Measurements from ENCODE around the gene DCDC2.

The DCDC2 gene

DNA sequence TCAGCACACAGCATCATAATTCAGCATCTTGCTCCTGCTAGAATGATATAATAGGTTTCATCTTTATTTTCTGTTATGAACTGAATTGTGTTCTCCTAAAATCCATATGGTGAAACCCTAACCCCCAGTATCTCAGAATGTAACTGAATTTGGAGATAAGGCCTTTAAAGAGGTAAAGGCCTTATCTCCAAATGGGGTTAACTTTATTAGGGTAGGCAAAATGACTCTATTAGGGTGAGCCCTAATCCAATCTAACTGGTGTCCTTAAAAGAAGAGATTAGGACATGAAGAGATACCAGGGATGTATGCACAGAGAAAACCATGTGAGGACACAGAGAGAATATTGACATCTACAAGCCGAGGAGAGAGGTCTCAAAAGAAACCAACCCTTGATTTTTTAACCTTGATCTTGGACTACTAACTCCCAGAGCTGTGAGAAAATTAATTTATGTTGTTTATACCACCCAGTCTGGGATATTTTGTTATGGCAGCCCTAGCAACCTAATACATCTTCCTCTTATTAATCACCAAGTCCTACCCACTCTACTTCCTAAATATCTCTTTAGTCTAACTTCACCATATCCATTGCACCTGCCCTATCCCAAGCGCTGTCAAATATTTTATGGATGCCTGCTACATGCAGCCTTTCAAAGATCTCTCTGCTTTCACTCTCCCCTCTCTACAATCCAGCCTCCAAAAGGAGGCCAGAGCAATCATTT, 36.4 kb upstream of the DCDC2 start:
- TF ChIP-seq, protein P1, sequence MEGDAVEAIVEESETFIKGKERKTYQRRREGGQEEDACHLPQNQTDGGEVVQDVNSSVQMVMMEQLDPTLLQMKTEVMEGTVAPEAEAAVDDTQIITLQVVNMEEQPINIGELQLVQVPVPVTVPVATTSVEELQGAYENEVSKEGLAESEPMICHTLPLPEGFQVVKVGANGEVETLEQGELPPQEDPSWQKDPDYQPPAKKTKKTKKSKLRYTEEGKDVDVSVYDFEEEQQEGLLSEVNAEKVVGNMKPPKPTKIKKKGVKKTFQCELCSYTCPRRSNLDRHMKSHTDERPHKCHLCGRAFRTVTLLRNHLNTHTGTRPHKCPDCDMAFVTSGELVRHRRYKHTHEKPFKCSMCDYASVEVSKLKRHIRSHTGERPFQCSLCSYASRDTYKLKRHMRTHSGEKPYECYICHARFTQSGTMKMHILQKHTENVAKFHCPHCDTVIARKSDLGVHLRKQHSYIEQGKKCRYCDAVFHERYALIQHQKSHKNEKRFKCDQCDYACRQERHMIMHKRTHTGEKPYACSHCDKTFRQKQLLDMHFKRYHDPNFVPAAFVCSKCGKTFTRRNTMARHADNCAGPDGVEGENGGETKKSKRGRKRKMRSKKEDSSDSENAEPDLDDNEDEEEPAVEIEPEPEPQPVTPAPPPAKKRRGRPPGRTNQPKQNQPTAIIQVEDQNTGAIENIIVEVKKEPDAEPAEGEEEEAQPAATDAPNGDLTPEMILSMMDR (IDR thresholded peaks at IDR 0.05; ENCODE audit: borderline replicate concordance, extremely low read depth, low read length, poor library complexity, severe bottlenecking), result no peak
- TF ChIP-seq EZH2 (IDR thresholded peaks at IDR 0.05; ENCODE audit: borderline replicate concordance, low read depth, low read length, severe bottlenecking), result no peak
- Histone ChIP-seq H3K9me3 (ENCODE audit: insufficient read depth, low read length, severe bottlenecking) (peaks cover 8% of the 10 kb centered on the region), H3K79me2 (ENCODE audit: insufficient read depth, low read length) (no peaks in the 10 kb centered on the region), H4K20me1 (ENCODE audit: insufficient read depth, low read length) (no peaks in the 10 kb centered on the region), H3K27me3 (ENCODE audit: insufficient read depth, low read length, poor library complexity) (peaks cover 4% of the 10 kb centered on the region), H3K4me1 (ENCODE audit: insufficient read depth, low read length) (no peaks in the 10 kb centered on the region), H3K4me3 (ENCODE audit: low read depth in 1 of 2, low read length in 2 of 2) (no peak overlapping the region), H2AFZ (ENCODE audit: low read depth, low read length) (no peak overlapping the region), H3K36me3 (ENCODE audit: insufficient read depth, low read length) (no peaks in the 10 kb centered on the region), H3K9ac (ENCODE audit: low read depth, low read length) (no peak overlapping the region), H3K4me2 (ENCODE audit: insufficient read depth, low read length) (no peak overlapping the region), H3K27ac (ENCODE audit: low read length) (no peak overlapping the region)
- ATAC-seq (ENCODE audit: insufficient read depth, low read depth) (no peak), DNase-seq (no peak)

DNA sequence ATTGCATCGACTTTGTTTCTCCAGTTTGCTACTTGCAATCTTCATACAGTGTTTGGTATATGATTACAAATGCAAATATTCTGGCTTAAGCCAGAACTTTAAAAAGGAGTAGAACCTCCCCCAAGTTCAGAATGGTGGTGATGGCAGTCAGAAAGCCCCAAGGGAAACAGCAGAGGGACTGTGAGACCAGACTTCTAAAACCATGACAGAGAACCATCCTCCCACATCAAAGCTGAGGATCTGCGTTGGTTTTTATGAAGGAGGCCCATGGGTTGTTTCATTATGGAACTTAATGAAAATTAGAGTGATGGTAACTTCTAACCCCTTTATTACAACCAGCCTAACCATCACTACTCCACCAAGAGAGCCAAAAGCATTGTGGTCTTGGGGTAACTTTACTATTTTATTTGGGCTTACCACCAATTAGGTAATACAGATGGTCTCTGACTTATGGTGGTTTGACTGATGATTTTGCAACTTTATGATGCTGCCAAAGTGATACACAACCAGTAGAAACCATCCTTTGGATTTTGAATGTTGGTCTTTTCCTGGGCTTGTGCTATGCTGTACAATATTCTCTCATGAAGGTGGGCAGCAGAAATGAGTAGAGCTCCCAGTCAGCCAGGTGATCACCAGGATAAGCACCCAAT, 34.0 kb upstream of the DCDC2 start:
- Histone ChIP-seq H4K20me1 (ENCODE audit: insufficient read depth, low read length) (no peaks in the 10 kb centered on the region), H3K79me2 (ENCODE audit: insufficient read depth, low read length) (no peaks in the 10 kb centered on the region), H3K4me1 (ENCODE audit: insufficient read depth, low read length) (no peaks in the 10 kb centered on the region), H3K4me3 (ENCODE audit: low read depth in 1 of 2, low read length in 2 of 2) (no peak overlapping the region), H3K9ac (ENCODE audit: low read depth, low read length) (no peak overlapping the region), H3K4me2 (ENCODE audit: insufficient read depth, low read length) (no peak overlapping the region), H2AFZ (ENCODE audit: low read depth, low read length) (no peak overlapping the region), H3K27ac (ENCODE audit: low read length) (no peak overlapping the region), H3K36me3 (ENCODE audit: insufficient read depth, low read length) (no peaks in the 10 kb centered on the region), H3K27me3 (ENCODE audit: insufficient read depth, low read length, poor library complexity) (peaks cover 4% of the 10 kb centered on the region), H3K9me3 (ENCODE audit: insufficient read depth, low read length, severe bottlenecking) (peaks cover 7% of the 10 kb centered on the region)
- ATAC-seq (ENCODE audit: insufficient read depth, low read depth) (peak; percentile 72), DNase-seq (peak; percentile 15)
- no peak for TF ChIP-seq EZH2 (IDR thresholded peaks at IDR 0.05; ENCODE audit: borderline replicate concordance, low read depth, low read length, severe bottlenecking)
- TF ChIP-seq, protein P1 (IDR thresholded peaks at IDR 0.05; ENCODE audit: borderline replicate concordance, extremely low read depth, low read length, poor library complexity, severe bottlenecking), result no peak

DNA sequence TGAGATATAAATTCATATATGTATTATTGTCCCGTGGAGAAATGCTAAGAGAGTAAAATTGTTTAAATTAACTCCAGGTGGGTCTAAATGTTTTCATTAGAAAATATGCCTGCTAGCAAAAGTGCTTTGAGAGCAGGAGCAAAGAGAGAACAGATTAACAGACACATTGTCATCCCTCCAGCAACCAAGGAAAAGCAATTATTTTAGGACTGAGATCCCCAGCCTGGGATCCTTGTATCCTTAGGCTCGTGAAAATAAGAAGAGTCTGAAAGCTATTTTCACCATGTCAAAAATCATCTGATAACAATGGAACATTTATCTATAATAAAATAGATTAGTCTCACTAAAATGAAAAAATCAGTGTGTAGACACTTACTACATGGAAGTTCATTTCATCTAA, 33.3 kb upstream of the DCDC2 start:
- H3K4me2 ChIP-seq (ENCODE audit: insufficient read depth, low read length), result no peak overlapping the region
- H3K27ac ChIP-seq (ENCODE audit: low read length), result no peak overlapping the region
- peaks cover under 1% of the 10 kb centered on the region for H3K9me3 ChIP-seq (ENCODE audit: insufficient read depth, low read length, severe bottlenecking)
- H3K4me3 ChIP-seq (ENCODE audit: low read depth in 1 of 2, low read length in 2 of 2), result no peak overlapping the region
- ATAC-seq (ENCODE audit: insufficient read depth, low read depth), result no peak
- no peak for DNase-seq
- no peak overlapping the region for H2AFZ ChIP-seq (ENCODE audit: low read depth, low read length)
- no peaks in the 10 kb centered on the region for H4K20me1 ChIP-seq (ENCODE audit: insufficient read depth, low read length)
- no peaks in the 10 kb centered on the region for H3K79me2 ChIP-seq (ENCODE audit: insufficient read depth, low read length)
- no peaks in the 10 kb centered on the region for H3K4me1 ChIP-seq (ENCODE audit: insufficient read depth, low read length)
- no peak for TF ChIP-seq EZH2 (IDR thresholded peaks at IDR 0.05; ENCODE audit: borderline replicate concordance, low read depth, low read length, severe bottlenecking)
- TF ChIP-seq, protein P1 (IDR thresholded peaks at IDR 0.05; ENCODE audit: borderline replicate concordance, extremely low read depth, low read length, poor library complexity, severe bottlenecking), result no peak
- H3K9ac ChIP-seq (ENCODE audit: low read depth, low read length), result no peak overlapping the region
- H3K36me3 ChIP-seq (ENCODE audit: insufficient read depth, low read length), result no peaks in the 10 kb centered on the region
- peaks cover 4% of the 10 kb centered on the region for H3K27me3 ChIP-seq (ENCODE audit: insufficient read depth, low read length, poor library complexity)
